Measurements from ENCODE around the gene RBBP5. TPM values are rescaled to one million over a fixed set of nuclear protein-coding genes. Genes with fewer than 3 reads are reported as not detected.

RBBP5 gene
- total and polyA plus RNA-seq, 2 donors (not counting 1 experiment from before 2014, with no cell fraction given): 6.8 to 18.5 TPM

- intact Hi-C loops (cut with micrococcal nuclease): no loop called here
- H3K27ac Mint-ChIP-seq: no peak overlapping the region
Observed at GRCh38 chr1:205144751-205145150, 23.0 kb upstream of the RBBP5 start.

More at GRCh38 chr1:205144751-205145150, 23.0 kb upstream of the RBBP5 start:
- H4K20me1 ChIP-seq (ENCODE audit: control insufficient read depth, insufficient read depth, low read length, poor library complexity, severe bottlenecking): no peaks in the 10 kb centered on the region
- no peaks in the 10 kb centered on the region for H3K27me3 ChIP-seq (replicated peaks in 1 of 4; ENCODE audit: control extremely low read depth in 1 of 4, control insufficient read depth in 3 of 4, insufficient read depth in 4 of 4, low read length in 3 of 4)
- H3K4me2 ChIP-seq (replicated peaks; ENCODE audit: low read depth, low read length, poor library complexity, severe bottlenecking): no peak overlapping the region
- H3K27ac ChIP-seq (ENCODE audit: low read length in 2 of 2): no peak overlapping the region
- H3K4me1 Mint-ChIP-seq: peaks cover 10% of the 10 kb centered on the region
- DNase-seq (no peak), ATAC-seq (ENCODE audit: low read depth) (no peak)
- no peaks in the 10 kb centered on the region for H3K9me3 ChIP-seq (ENCODE audit: control extremely low read depth in 1 of 3, control insufficient read depth in 2 of 3, insufficient read depth in 1 of 3, low read length in 2 of 3)
- H3K79me2 ChIP-seq (ENCODE audit: control insufficient read depth, insufficient read depth, low read length): no peaks in the 10 kb centered on the region
- TF ChIP-seq CTCF (IDR thresholded peaks at IDR 0.05): no peak
- no peaks in the 10 kb centered on the region for H3K9me3 Mint-ChIP-seq (ENCODE audit: insufficient read depth)
- H3K4me3 Mint-ChIP-seq: no peak overlapping the region
- H2AFZ ChIP-seq (ENCODE audit: insufficient read depth, low read depth, low read length, poor library complexity, severe bottlenecking): no peak overlapping the region
- ChIA-PET POLR2A (no interaction called here), CTCF (interaction anchor here (1.2 to 7.0 kb wide), 7 partner anchors 9 to 111 kb away, joined by 3 to 86 read pairs (median 6); partner anchors contain the start of gene RBBP5)
- no CpG with 5 or more reads among the region's 1 CpG for WGBS (ENCODE audit: insufficient coverage)
- H3K27me3 Mint-ChIP-seq: no peaks in the 10 kb centered on the region
- H3K36me3 ChIP-seq (replicated peaks in 1 of 2; ENCODE audit: control extremely low read depth in 1 of 2, control insufficient read depth in 1 of 2, extremely low read depth in 1 of 2, insufficient read depth in 2 of 2, low read length in 1 of 2): peaks cover 0 to 22% of the 10 kb centered on the region in 2 experiments
- no peak overlapping the region for H3K4me3 ChIP-seq (ENCODE audit: control extremely low read depth in 1 of 5, extremely low read depth in 1 of 5, insufficient read depth in 1 of 5, low read depth in 2 of 5, low read length in 4 of 5)
- no peak overlapping the region for H3K9ac ChIP-seq (ENCODE audit: low read length)
- H3K4me1 ChIP-seq (ENCODE audit: control insufficient read depth in 2 of 2, insufficient read depth in 2 of 2, low read length in 2 of 2): peaks cover 3 to 9% of the 10 kb centered on the region in 2 donors

Measured in B cell (primary cell).